ENCODE results near the gene MET. TPM values are rescaled to one million over a fixed set of nuclear protein-coding genes. Genes with fewer than 3 reads are reported as not detected.
"Not testable (repeated sequence)": the region's sequence is repeated elsewhere in the genome, so short reads cannot be mapped to it uniquely, and the experiment has no call there.

MET gene
- total RNA-seq, 1 donor from 2014 or later: 66.4 TPM

DNA sequence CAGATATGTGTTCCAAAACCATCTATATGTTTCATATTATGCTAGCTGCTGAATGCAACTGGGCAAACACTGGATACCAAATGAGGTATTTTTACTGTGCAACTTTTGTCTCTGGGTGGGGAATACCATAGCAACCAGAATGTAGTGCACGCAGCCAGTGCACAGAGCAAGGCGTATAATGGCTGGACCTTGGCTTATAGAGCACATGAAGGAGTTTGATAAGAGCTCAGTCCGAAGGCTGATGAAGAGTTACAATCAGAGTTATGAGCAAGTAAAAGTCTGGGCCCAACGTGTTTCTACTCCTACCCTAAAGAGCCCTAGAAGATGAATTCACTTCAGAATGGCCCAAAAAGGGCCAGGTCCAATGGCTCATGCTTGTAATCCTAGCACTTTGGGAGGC is 82.2 kb downstream of the MET start:
- DNase-seq: no peak

DNA sequence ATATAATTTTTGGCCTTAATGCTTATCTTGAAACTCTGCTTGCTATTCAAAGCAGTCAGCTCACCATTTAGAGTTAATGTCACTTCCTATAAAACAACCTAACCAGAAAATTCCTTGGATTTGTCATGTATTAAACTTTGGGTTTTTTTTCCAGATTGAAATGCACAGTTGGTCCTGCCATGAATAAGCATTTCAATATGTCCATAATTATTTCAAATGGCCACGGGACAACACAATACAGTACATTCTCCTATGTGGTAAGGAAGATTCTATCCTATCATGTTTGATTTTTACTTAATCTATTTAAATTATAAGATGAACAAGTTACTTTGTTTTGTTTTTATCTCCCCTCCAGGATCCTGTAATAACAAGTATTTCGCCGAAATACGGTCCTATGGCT is 85.3 kb downstream of the MET start:
- no peak for DNase-seq

DNA sequence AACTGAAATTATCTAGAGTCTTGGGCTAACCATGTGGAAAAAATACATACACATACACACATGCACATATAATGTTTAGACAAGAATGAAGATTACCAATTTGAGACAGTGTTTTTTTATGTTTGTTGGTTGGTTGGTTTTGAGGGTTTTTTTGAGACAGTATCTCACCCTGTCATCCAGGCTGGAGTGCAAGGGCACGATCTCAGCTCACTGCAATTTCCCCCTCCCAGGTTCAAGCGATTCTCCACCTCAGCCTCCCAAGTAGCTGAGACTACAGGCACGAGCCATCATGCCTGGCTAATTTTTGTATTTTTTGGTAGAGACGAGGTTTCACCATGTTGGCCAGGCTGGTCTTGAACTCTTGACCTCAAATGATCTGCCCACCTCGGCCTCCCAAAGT is 87.6 kb downstream of the MET start:
- DNase-seq: not testable (repeated sequence)

GRCh38 chr7:116762971-116763370 is 91.0 kb downstream of the MET start:
- no peak for DNase-seq

DNA sequence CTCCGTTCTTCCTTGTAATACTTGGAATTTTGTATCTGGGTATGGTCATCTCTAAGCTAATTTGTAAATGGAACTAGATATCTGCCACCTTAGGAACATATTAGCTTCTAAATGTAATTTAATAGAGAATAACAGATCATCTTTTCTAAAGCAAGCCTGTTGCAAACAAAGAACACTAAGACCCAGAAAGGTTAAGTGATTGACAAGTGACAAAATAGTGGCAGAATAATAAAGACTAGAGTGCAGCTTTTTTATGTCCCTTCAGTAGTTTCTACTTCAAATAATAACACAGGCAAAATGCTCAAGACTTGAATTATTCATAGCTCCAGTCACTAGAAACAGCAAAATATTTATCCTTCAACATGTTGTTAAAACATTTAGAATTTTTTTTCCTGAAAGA is 91.7 kb downstream of the MET start:
- DNase-seq: no peak

DNA sequence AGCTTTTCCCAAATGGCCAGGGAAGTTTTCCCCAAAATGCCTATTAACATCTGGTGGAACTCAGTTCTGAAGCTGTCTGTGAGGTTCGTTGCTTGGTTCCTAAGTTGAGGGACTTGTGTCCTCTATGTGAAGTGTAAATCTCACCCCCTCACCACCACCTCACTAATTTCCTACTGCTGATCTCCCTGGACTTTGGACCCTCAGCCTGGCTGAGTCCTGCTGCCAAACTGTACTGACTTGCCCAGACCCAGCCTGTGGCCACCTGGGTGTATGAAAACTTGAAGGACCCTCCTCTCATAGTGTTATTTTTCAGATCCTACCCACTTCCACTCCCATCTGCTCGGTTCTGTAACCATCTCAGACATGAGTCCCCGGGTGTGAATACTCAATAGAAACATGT is 94.9 kb downstream of the MET start:
- DNase-seq: no peak

DNA sequence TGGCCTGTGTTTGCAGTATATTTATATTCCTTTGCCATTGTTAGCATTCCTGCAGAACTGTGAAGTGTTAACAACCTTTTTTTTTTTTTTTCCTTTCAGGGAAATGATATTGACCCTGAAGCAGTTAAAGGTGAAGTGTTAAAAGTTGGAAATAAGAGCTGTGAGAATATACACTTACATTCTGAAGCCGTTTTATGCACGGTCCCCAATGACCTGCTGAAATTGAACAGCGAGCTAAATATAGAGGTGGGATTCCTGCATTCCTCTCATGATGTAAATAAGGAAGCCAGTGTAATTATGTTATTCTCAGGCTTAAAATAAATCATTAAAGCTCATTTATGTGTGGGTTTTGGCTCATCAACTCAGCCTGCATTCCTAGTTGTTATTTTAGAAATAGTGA is 97.5 kb downstream of the MET start:
- peak; percentile 15 for DNase-seq

GRCh38 chr7:116770941-116771340 is 98.9 kb downstream of the MET start:
- peak; percentile 55 for DNase-seq

GRCh38 chr7:116771640-116772039 is 99.6 kb downstream of the MET start:
- DNase-seq: no peak

- DNase-seq: peak; percentile 89
Measured at GRCh38 chr7:116772423-116772863, 100.4 kb downstream of the MET start.

GRCh38 chr7:116772926-116773749 is 101.1 kb downstream of the MET start:
- no peak for DNase-seq

DNA sequence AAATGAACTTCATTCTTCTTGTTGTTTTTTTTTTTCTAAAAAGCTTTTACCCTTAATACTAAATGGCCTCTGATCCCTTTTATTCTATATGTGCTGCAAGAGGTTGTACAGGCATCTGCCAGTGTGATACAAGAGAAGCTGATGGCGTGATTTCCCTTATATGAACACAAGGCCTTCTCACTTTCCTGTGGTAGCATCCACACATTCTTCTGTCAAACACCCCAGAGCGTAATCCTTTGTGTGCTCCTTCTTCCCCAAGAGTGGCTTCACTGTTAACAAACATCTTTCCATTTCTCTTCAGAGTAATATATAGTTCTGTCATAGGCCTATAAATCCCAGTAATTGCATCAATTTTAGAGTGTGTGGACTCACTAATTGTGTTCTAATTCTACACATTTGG is 104.0 kb downstream of the MET start:
- DNase-seq: no peak

DNA sequence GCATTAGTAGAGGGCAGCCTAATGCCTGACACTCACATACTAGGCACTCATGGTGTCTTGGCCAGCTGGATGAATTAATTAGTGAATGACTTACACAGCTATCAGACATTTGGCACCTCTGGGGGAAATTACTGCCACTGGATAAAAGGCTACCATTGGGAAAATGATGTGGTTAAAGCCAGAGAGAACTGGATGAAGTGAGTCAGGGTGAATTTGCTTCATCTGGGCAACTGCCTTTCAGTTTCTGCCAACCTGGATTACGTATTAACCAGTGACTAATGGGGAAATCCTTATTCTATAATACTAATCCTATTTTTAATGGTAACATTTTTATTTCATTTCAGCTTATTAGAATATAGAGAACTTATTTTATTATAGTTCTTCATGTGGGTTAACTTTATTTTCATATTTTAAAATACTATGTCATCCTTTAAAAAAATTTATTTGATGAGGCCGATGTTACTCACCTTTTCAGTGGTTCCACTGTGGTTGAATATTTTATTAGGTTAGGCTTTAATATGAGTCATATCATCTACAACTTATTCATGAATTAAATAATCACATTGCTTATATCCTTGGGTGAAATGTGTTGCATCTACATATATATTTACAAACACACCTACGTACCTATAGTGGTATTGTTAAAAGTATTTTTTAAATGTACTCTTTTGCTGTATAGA is 104.8 kb downstream of the MET start:
- DNase-seq: peak; percentile 66

DNA sequence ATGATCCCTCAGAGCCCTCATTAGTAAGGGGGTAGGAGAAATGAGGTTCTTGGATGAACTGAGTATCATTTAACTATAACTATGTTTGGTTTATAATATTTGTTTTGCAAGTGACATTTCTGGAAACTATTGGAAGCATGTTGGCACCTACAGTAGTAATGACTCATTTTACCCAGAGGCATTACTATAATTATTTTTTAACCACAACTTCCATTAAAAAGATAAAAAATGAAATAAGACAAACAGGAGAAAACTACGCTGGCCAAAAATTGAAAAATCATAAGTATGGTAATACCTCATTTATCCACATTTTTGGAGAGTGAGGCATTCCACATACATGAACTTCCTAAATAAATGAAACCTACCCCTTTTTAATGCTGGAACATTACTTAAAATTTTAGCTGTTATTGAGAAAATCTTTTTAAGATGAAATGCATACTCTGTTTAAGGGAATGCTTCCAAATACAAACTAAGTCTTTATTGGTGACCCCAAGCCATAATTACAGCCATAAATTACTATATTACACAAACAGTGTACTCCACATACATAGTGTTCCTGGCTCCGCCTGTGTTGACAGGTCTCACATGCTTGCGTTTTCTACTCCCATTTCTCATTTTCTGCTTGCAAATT is 105.8 kb downstream of the MET start:
- no peak for DNase-seq

- DNase-seq: no peak
Measured at GRCh38 chr7:116779216-116779615, 107.2 kb downstream of the MET start.

GRCh38 chr7:116779931-116780330 is 107.9 kb downstream of the MET start:
- no peak for DNase-seq

DNA sequence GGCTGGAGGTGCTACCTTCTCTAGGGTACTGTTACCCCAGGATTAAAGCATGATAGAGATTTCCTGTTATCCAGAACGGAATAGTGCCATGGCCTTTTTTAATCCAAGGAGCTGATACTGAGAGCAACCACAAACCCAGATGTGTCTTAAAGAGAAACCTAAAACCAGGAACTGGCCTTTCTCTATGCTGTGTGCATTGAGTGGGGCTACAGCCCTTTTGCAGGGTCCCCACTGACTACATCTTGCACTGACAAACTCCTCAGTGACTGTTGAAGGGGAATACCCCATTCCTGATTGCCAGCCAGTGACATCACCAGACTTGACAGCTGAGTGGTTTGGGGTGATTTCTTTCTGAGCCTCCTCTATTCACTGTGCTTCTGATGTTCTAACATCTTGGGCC is 108.5 kb downstream of the MET start:
- no peak for DNase-seq

GRCh38 chr7:116780966-116781365 is 109.0 kb downstream of the MET start:
- no peak for DNase-seq

DNA sequence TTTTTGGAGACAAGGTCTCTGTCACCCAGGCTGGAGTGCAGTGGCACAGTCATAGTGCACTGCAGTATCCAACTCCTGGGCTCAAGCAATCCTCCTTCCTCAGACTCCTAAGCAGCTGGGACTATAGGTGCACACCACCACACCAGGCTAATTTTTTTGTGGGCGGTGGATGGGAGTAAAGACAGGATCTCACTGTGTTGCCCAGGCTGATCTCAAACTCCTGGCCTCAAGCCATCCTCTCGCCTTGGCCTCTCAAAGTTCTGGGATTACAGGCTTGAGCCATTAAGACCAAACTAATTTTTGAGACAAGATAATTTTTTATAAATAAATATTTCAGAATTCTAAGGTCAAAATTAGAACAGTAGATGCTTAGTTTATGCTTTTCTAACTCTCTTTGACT is 109.6 kb downstream of the MET start:
- DNase-seq: no peak

GRCh38 chr7:116782177-116782711 is 110.2 kb downstream of the MET start:
- no peak for DNase-seq

DNA sequence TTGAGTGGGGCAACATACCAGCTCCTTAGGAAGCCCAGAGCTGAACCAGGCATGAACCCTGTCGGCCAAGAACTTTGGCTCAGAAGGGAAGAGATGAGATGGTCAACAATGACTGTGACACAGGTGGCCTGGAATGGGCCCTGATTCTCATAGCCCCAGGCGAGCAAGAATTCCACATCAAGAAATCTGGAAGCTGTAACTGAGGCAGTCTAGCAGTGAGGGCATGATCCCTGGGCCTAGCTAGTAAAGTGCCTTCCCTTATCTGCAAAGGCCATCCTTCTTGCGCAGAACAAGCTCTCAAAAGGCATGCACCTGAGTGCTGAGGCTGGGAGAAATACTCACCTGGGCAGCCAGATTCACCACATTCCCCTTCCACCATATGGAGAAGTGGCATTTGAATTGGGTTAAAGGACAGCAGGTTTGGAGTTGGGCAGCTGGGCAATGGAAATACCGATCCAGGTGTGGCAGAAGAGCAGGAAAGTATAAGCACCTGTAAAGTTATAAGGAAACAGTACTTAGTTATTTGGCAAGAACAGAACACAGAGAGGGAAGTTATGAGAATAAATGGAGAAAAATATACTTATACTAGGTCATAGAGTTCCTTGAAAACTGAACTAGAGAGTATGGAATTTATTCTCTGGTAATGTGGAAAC is 111.8 kb downstream of the MET start:
- DNase-seq: no peak

DNA sequence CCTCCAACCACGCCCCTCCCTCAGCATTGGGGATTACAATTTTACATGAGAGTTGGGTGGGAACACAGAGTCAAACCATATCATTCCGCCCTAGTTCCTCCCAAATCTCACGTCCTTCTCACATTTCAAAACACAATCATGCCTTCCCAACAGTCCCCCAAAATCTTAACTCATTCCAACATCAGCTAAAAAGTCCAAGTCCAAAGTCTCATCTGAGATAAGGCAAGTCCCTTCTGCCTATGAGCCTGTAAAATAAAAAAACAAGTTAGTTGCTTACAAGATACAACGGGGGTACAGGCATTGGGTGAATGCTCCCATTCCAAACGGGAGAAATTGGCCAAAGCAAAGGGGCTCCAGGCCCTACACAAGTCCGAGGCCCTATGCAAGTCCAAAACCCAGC is 112.7 kb downstream of the MET start:
- no peak for DNase-seq

DNA sequence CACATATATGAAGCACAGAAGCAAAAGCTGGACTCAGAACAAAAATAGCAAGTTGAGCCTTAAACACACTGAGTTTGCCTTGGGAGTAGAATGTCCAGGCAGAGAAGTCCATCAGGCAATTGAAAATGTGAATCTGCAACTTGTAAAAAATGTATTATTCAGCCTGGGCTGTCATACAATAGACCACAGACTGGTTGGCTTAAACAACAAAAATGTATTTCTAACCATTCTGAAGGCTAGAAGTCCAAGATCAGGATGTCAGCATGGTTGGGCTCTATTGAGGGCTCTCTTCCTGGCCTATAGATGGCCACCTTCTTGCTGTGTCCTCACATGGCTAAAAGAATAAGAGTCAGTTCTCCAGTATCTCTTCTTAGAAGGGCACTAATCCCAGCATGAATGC is 113.8 kb downstream of the MET start:
- no peak for DNase-seq
